ENCODE measurements around the gene CCDC34. TPM values are rescaled to one million over a fixed set of nuclear protein-coding genes. Genes with fewer than 3 reads are reported as not detected.
A peak's percentile ranks its signal among the peaks of the same experiment; 100 is the strongest.

Gene CCDC34
- total and polyA plus RNA-seq, 2 experiments from 2014 or later = 10.1 to 56.0 TPM

- H3K4me3 Mint-ChIP-seq = no peak overlapping the region
- Histone ChIP-seq H3K4me2 (no peak overlapping the region), H3K79me2 (replicated peaks; ENCODE audit: insufficient read depth) (no peaks in the 10 kb centered on the region), H3K4me1 (ENCODE audit: insufficient read depth) (peaks cover 5% of the 10 kb centered on the region; the same call in 1 of the 2 replicates), H3F3A (replicated peaks; ENCODE audit: low read depth) (no peaks in the 10 kb centered on the region), H2AFZ (no peak overlapping the region), H3K27me3 (ENCODE audit: insufficient read depth) (no peaks in the 10 kb centered on the region), H3K27ac (ENCODE audit: low read depth) (peak overlapping the region; percentile 65; the same call in 1 of the 2 replicates), H3K9me2 (ENCODE audit: insufficient read depth) (no peaks in the 10 kb centered on the region), H3K36me3 (ENCODE audit: insufficient read depth) (peaks cover 28% of the 10 kb centered on the region; the same call in 1 of the 2 replicates), H3K4me3 (no peak overlapping the region), H4K20me1 (replicated peaks; ENCODE audit: insufficient read depth) (no peaks in the 10 kb centered on the region)
- no peak for TF ChIP-seq NANOG (IDR thresholded peaks at IDR 0.05; ENCODE audit: borderline replicate concordance)
- no peak for TF ChIP-seq REST (IDR thresholded peaks at IDR 0.05; ENCODE audit: unreplicated experiment)
- TF ChIP-seq JUNB (IDR thresholded peaks at IDR 0.05; ENCODE audit: unreplicated experiment) = no peak
- no peak for TF ChIP-seq ETS1 (IDR thresholded peaks at IDR 0.05)
- TF ChIP-seq ZNF331 (CRISPR knock-in tag; IDR thresholded peaks at IDR 0.05; ENCODE audit: low read depth) = no peak
- TF ChIP-seq ZNF462 (CRISPR knock-in tag; IDR thresholded peaks at IDR 0.05) = no peak
- TF ChIP-seq ZNF114 (CRISPR knock-in tag; IDR thresholded peaks at IDR 0.05) = no peak
- TF ChIP-seq EZH2 (IDR thresholded peaks at IDR 0.05; ENCODE audit: low read depth, unreplicated experiment) = no peak
- TF ChIP-seq STAT1 (IDR thresholded peaks at IDR 0.05; ENCODE audit: unreplicated experiment) = no peak
- no peak for TF ChIP-seq CTCF (conservative IDR thresholded peaks at IDR 0.05; ENCODE audit: low read depth in 2 of 2)
- no peak for TF ChIP-seq POLR2AphosphoS5 (IDR thresholded peaks at IDR 0.05; ENCODE audit: low read depth)
- TF ChIP-seq EZH2phosphoT487 (IDR thresholded peaks at IDR 0.05; ENCODE audit: unreplicated experiment) = no peak
- no peak for TF ChIP-seq CREB1 (CRISPR knock-in tag; IDR thresholded peaks at IDR 0.05; ENCODE audit: low read depth)
- peaks cover 3% of the 10 kb centered on the region for H3K27me3 Mint-ChIP-seq (ENCODE audit: insufficient read depth, low read depth, poor library complexity)
- ATAC-seq (no peak), DNase-seq (ENCODE audit: low spot score) (no peak)
- H3K9me3 Mint-ChIP-seq = no peaks in the 10 kb centered on the region; the same call in 2 of the 3 replicates
- H3K36me3 Mint-ChIP-seq (ENCODE audit: low read depth) = peaks cover 15% of the 10 kb centered on the region; the same call in 2 of the 3 replicates
- H3K4me1 Mint-ChIP-seq = peaks cover 8% of the 10 kb centered on the region; the same call in 2 of the 3 replicates
- 0 out of 2 replicates have a peak overlapping the region, but pooled peaks have one; percentile 12 for H3K27ac Mint-ChIP-seq
Observed at GRCh38 chr11:27367881-27368280, 4.9 kb upstream of the CCDC34 start.

All from GM23338 (cell line).